Measurements from ENCODE around the gene HRH3.

Gene HRH3

GRCh38 chr20:62190639-62191411, 29.3 kb downstream of the HRH3 start:
- H3K27me3 ChIP-seq (ENCODE audit: control insufficient read depth, low read length) = no peaks in the 10 kb centered on the region
- H3F3A ChIP-seq (ENCODE audit: control insufficient read depth, insufficient read depth) = peaks cover 7% of the 10 kb centered on the region
- H3K9me3 ChIP-seq (ENCODE audit: control insufficient read depth, insufficient read depth, low read length) = no peaks in the 10 kb centered on the region
- 0 out of 2 replicates have a peak, but pooled peaks cover 2% of the 10 kb centered on the region for H4K20me1 ChIP-seq (ENCODE audit: control insufficient read depth, insufficient read depth, low read depth, low read length)
- H3K27ac ChIP-seq (ENCODE audit: low read depth, low read length) = no peak overlapping the region
- H3K36me3 ChIP-seq (ENCODE audit: control insufficient read depth, low read length) = peaks cover 37% of the 10 kb centered on the region
- TF ChIP-seq CTCF (IDR thresholded peaks at IDR 0.05; ENCODE audit: low read depth, low read length, poor library complexity, severe bottlenecking) (no peak), EZH2phosphoT487 (IDR thresholded peaks at IDR 0.05; ENCODE audit: borderline replicate concordance, low read length) (no peak)
- H3K4me1 ChIP-seq (ENCODE audit: control insufficient read depth, low read length) = peaks cover 49% of the 10 kb centered on the region
- H3K9me2 ChIP-seq (replicated peaks; ENCODE audit: control insufficient read depth, low read length) = no peaks in the 10 kb centered on the region
- H3K4me2 ChIP-seq (ENCODE audit: low read length) = no peak overlapping the region
- no peak overlapping the region for H3K4me3 ChIP-seq (ENCODE audit: low read length)
- H3K79me2 ChIP-seq (ENCODE audit: control insufficient read depth, low read length) = peaks cover 75% of the 10 kb centered on the region

- H3K36me3 ChIP-seq (ENCODE audit: control insufficient read depth, low read length) = peaks cover 22% of the 10 kb centered on the region
- peaks cover 39% of the 10 kb centered on the region for H3K4me1 ChIP-seq (ENCODE audit: control insufficient read depth, low read length)
- H3K9me2 ChIP-seq (replicated peaks; ENCODE audit: control insufficient read depth, low read length) = no peaks in the 10 kb centered on the region
- H3K27ac ChIP-seq (ENCODE audit: low read depth, low read length) = no peak overlapping the region
- no peaks in the 10 kb centered on the region for H4K20me1 ChIP-seq (ENCODE audit: control insufficient read depth, insufficient read depth, low read depth, low read length)
- H3F3A ChIP-seq (ENCODE audit: control insufficient read depth, insufficient read depth) = 0 out of 2 replicates have a peak, but pooled peaks cover 2% of the 10 kb centered on the region
- H3K79me2 ChIP-seq (ENCODE audit: control insufficient read depth, low read length) = peaks cover 87% of the 10 kb centered on the region
- peak overlapping the region; percentile 36 for H3K4me2 ChIP-seq (ENCODE audit: low read length)
- H3K27me3 ChIP-seq (ENCODE audit: control insufficient read depth, low read length) = no peaks in the 10 kb centered on the region
- no peak overlapping the region for H3K4me3 ChIP-seq (ENCODE audit: low read length)
- TF ChIP-seq EZH2phosphoT487 (IDR thresholded peaks at IDR 0.05; ENCODE audit: borderline replicate concordance, low read length) (no peak), CTCF (IDR thresholded peaks at IDR 0.05; ENCODE audit: low read depth, low read length, poor library complexity, severe bottlenecking) (no peak)
- H3K9me3 ChIP-seq (ENCODE audit: control insufficient read depth, insufficient read depth, low read length) = no peaks in the 10 kb centered on the region
Measured at GRCh38 chr20:62186887-62187866, 32.9 kb downstream of the HRH3 start.

- no peaks in the 10 kb centered on the region for H4K20me1 ChIP-seq (ENCODE audit: control insufficient read depth, insufficient read depth, low read depth, low read length)
- H3F3A ChIP-seq (ENCODE audit: control insufficient read depth, insufficient read depth) = 0 out of 2 replicates have a peak, but pooled peaks cover 4% of the 10 kb centered on the region
- TF ChIP-seq CTCF (IDR thresholded peaks at IDR 0.05; ENCODE audit: low read depth, low read length, poor library complexity, severe bottlenecking) (no peak), EZH2phosphoT487 (IDR thresholded peaks at IDR 0.05; ENCODE audit: borderline replicate concordance, low read length) (no peak)
- H3K9me2 ChIP-seq (replicated peaks; ENCODE audit: control insufficient read depth, low read length) = no peaks in the 10 kb centered on the region
- no peak overlapping the region for H3K4me2 ChIP-seq (ENCODE audit: low read length)
- H3K4me1 ChIP-seq (ENCODE audit: control insufficient read depth, low read length) = peaks cover 48% of the 10 kb centered on the region
- peaks cover 84% of the 10 kb centered on the region for H3K79me2 ChIP-seq (ENCODE audit: control insufficient read depth, low read length)
- H3K27me3 ChIP-seq (ENCODE audit: control insufficient read depth, low read length) = no peaks in the 10 kb centered on the region
- peaks cover 22% of the 10 kb centered on the region for H3K36me3 ChIP-seq (ENCODE audit: control insufficient read depth, low read length)
- H3K9me3 ChIP-seq (ENCODE audit: control insufficient read depth, insufficient read depth, low read length) = no peaks in the 10 kb centered on the region
- H3K4me3 ChIP-seq (ENCODE audit: low read length) = no peak overlapping the region
- no peak overlapping the region for H3K27ac ChIP-seq (ENCODE audit: low read depth, low read length)
Measured at GRCh38 chr20:62186096-62186426, 34.0 kb downstream of the HRH3 start.
